SK-N-SH treated with all-trans-retinoic acid at 6 μM for 48 hours (cell line): Measurements from ENCODE around the gene GFM1.

ENCODE experiments used
- ATAC-seq: fragments of 200-7000 bp; cut with Tn5 transposase; 3 replicates; pipeline ENCODE4 v1.9.1; 2020; ENCODE audit warnings: mild to moderate bottlenecking, moderate library complexity
- ARNTL ChIP-seq: fragments of 450-650 bp; formaldehyde crosslinking; IDR thresholded peaks from 2 replicates; pipeline ENCODE4 v1.5.0; 2020; ENCODE audit warnings: low read depth, mild to moderate bottlenecking, moderate library complexity, borderline replicate concordance
- BACH2 ChIP-seq: fragments of 250-450 bp; sonication (Bioruptor Pico); IDR thresholded peaks from 2 replicates; pipeline ENCODE4 v1.9.0; 2021; ENCODE audit warnings: mild to moderate bottlenecking, borderline replicate concordance
- CREB5 ChIP-seq: fragments of 250-450 bp; sonication (Bioruptor Pico); IDR thresholded peaks from 2 replicates; pipeline ENCODE4 v1.5.1; 2020; ENCODE audit warnings: low read depth, mild to moderate bottlenecking, moderate library complexity
- CSDC2 ChIP-seq: fragments of 250-450 bp; sonication (Bioruptor Pico); IDR thresholded peaks from 2 replicates; pipeline ENCODE4 v1.5.0; 2020; ENCODE audit warnings: mild to moderate bottlenecking, moderate library complexity
- CSRNP3 ChIP-seq: fragments of 250-450 bp; sonication (Bioruptor Pico); IDR thresholded peaks from 2 replicates; pipeline ENCODE4 v1.5.1; 2021; ENCODE audit warnings: mild to moderate bottlenecking, moderate library complexity
- ESRRG ChIP-seq: fragments of 250-450 bp; sonication (Bioruptor Pico); IDR thresholded peaks from 2 replicates; pipeline ENCODE4 v1.6.1; 2021; ENCODE audit warnings: mild to moderate bottlenecking
- GLIS3 ChIP-seq: fragments of 250-450 bp; sonication (Bioruptor Pico); IDR thresholded peaks from 2 replicates; pipeline ENCODE4 v1.5.0; 2020; ENCODE audit warnings: mild to moderate bottlenecking, moderate library complexity
- ISL1 ChIP-seq: fragments of 250-450 bp; sonication (Bioruptor Pico); IDR thresholded peaks from 2 replicates; pipeline ENCODE4 v2.1.2; 2022; ENCODE audit warnings: mild to moderate bottlenecking, moderate library complexity
- OSR1 ChIP-seq: fragments of 250-450 bp; sonication (Bioruptor Pico); IDR thresholded peaks from 2 replicates; pipeline ENCODE4 v1.8.0; 2022; ENCODE audit warnings: moderate library complexity, mild to moderate bottlenecking, inconsistent platforms
- PATZ1 ChIP-seq: fragments of 250-450 bp; sonication (Bioruptor Pico); IDR thresholded peaks from 2 replicates; pipeline ENCODE4 v1.8.0; 2020; ENCODE audit warnings: mild to moderate bottlenecking, moderate library complexity, borderline replicate concordance
- POU6F1 ChIP-seq: fragments of 250-450 bp; sonication (Bioruptor Pico); IDR thresholded peaks from 2 replicates; pipeline ENCODE4 v1.8.0; 2021; ENCODE audit warnings: low read depth, mild to moderate bottlenecking, moderate library complexity, borderline replicate concordance
- PPARA ChIP-seq: fragments of 250-450 bp; sonication (Bioruptor Pico); IDR thresholded peaks from 2 replicates; pipeline ENCODE4 v1.5.0; 2020; ENCODE audit warnings: mild to moderate bottlenecking, borderline replicate concordance
- RARB ChIP-seq: fragments of 250-450 bp; sonication (Bioruptor Pico); IDR thresholded peaks from 2 replicates; pipeline ENCODE4 v1.8.0; 2021; ENCODE audit warnings: mild to moderate bottlenecking, moderate library complexity
- SNAI2 ChIP-seq: fragments of 250-450 bp; sonication (Bioruptor Pico); IDR thresholded peaks from 2 replicates; pipeline ENCODE4 v1.5.0; 2020; ENCODE audit warnings: mild to moderate bottlenecking, moderate library complexity
- TCF4 ChIP-seq: fragments of 250-450 bp; sonication (Bioruptor Pico); IDR thresholded peaks from 2 replicates; pipeline ENCODE4 v1.8.0; 2021; ENCODE audit warnings: mild to moderate bottlenecking, moderate library complexity, borderline replicate concordance
- TOX ChIP-seq: fragments of 250-450 bp; sonication (Bioruptor Pico); IDR thresholded peaks from 2 replicates; pipeline ENCODE4 v1.8.0; 2021; ENCODE audit warnings: mild to moderate bottlenecking, moderate library complexity, borderline replicate concordance
- ZC3H10 ChIP-seq: fragments of 250-450 bp; sonication (Bioruptor Pico); IDR thresholded peaks from 2 replicates; pipeline ENCODE4 v1.5.1; 2021; ENCODE audit warnings: mild to moderate bottlenecking, moderate library complexity
- ZFP3 ChIP-seq: fragments of 250-450 bp; sonication (Bioruptor Pico); IDR thresholded peaks from 2 replicates; pipeline ENCODE4 v1.5.0; 2020; ENCODE audit warnings: mild to moderate bottlenecking, moderate library complexity
- ZFP30 ChIP-seq: fragments of 450-650 bp; formaldehyde crosslinking; IDR thresholded peaks from 2 replicates; pipeline ENCODE4 v1.5.0; 2022; ENCODE audit warnings: mild to moderate bottlenecking, moderate library complexity
- ZNF565 ChIP-seq: fragments of 450-650 bp; formaldehyde crosslinking; conservative IDR thresholded peaks from 2 replicates; pipeline ENCODE4 v1.5.0; 2020; ENCODE audit warnings: low read depth, mild to moderate bottlenecking, moderate library complexity
- ZNF70 ChIP-seq: fragments of 450-650 bp; formaldehyde crosslinking; IDR thresholded peaks from 2 replicates; pipeline ENCODE4 v1.5.0; 2020; ENCODE audit warnings: mild to moderate bottlenecking, moderate library complexity
- ZNF8 ChIP-seq: fragments of 450-650 bp; formaldehyde crosslinking; IDR thresholded peaks from 2 replicates; pipeline ENCODE4 v1.5.0; 2020; ENCODE audit warnings: mild to moderate bottlenecking, moderate library complexity

The GFM1 gene

GRCh38 chr3:158663246-158663645, 18.9 kb downstream of the GFM1 start:
- TF ChIP-seq ARNTL (CRISPR knock-in tag) = no peak
- TF ChIP-seq ZFP30 (CRISPR knock-in tag) = no peak
- TF ChIP-seq GLIS3 (CRISPR knock-in tag) = no peak
- no peak for TF ChIP-seq ZNF565 (CRISPR knock-in tag)
- TF ChIP-seq PATZ1 = no peak
- no peak for TF ChIP-seq ZNF70 (CRISPR knock-in tag)
- TF ChIP-seq ZFP3 (CRISPR knock-in tag) = no peak
- TF ChIP-seq CSDC2 (CRISPR knock-in tag) = no peak
- no peak for TF ChIP-seq TOX (CRISPR knock-in tag)
- TF ChIP-seq CREB5 (CRISPR knock-in tag) = no peak
- no peak for TF ChIP-seq CSRNP3 (CRISPR knock-in tag)
- no peak for TF ChIP-seq ISL1 (CRISPR knock-in tag)
- TF ChIP-seq, all 23 proteins: peak for 0
- ATAC-seq = no peak

GRCh38 chr3:158663832-158664231, 19.5 kb downstream of the GFM1 start:
- TF ChIP-seq CSDC2 (CRISPR knock-in tag) (no peak), GLIS3 (CRISPR knock-in tag) (no peak), ESRRG (CRISPR knock-in tag) (no peak)
- TF ChIP-seq, all 23 proteins: peak for 0
- no peak for ATAC-seq

GRCh38 chr3:158666416-158666815, 22.1 kb downstream of the GFM1 start:
- no peak for ATAC-seq
- TF ChIP-seq ZNF565 (CRISPR knock-in tag) (no peak), ARNTL (CRISPR knock-in tag) (no peak), ZNF8 (no peak), ISL1 (CRISPR knock-in tag) (no peak), RARB (CRISPR knock-in tag) (no peak), ESRRG (CRISPR knock-in tag) (no peak), TOX (CRISPR knock-in tag) (no peak), SNAI2 (CRISPR knock-in tag) (no peak), POU6F1 (CRISPR knock-in tag) (no peak), GLIS3 (CRISPR knock-in tag) (no peak), BACH2 (no peak)

GRCh38 chr3:158668506-158668905, 24.2 kb downstream of the GFM1 start:
- no peak for ATAC-seq
- no peak for TF ChIP-seq GLIS3 (CRISPR knock-in tag)
- TF ChIP-seq POU6F1 (CRISPR knock-in tag) = no peak
- TF ChIP-seq CREB5 (CRISPR knock-in tag) = no peak
- TF ChIP-seq ZNF8 = no peak
- no peak for TF ChIP-seq ISL1 (CRISPR knock-in tag)
- TF ChIP-seq ZFP3 (CRISPR knock-in tag) = no peak
- no peak for TF ChIP-seq ZFP30 (CRISPR knock-in tag)
- no peak for TF ChIP-seq ESRRG (CRISPR knock-in tag)
- no peak for TF ChIP-seq ZC3H10 (CRISPR knock-in tag)
- TF ChIP-seq OSR1 (CRISPR knock-in tag) = no peak
- TF ChIP-seq TOX (CRISPR knock-in tag) = no peak
- TF ChIP-seq ZNF565 (CRISPR knock-in tag) = no peak
- TF ChIP-seq TCF4 (CRISPR knock-in tag) = no peak
- TF ChIP-seq ARNTL (CRISPR knock-in tag) = no peak
- TF ChIP-seq PATZ1 = no peak
- no peak for TF ChIP-seq PPARA (CRISPR knock-in tag)
